GM19025 (cell line): ENCODE results near the gene GNL2.
"Not testable (repeated sequence)": the region's sequence is repeated elsewhere in the genome, so short reads cannot be mapped to it uniquely, and the experiment has no call there.

Experiments used
- ATAC-seq: cut with Tn5 transposase; IDR thresholded peaks from one replicate; pipeline ENCODE4 v1.9.1; 2021; ENCODE audit warnings: mild to moderate bottlenecking, low read depth, moderate library complexity; ENCODE audit not compliant: unreplicated experiment

The GNL2 gene

DNA sequence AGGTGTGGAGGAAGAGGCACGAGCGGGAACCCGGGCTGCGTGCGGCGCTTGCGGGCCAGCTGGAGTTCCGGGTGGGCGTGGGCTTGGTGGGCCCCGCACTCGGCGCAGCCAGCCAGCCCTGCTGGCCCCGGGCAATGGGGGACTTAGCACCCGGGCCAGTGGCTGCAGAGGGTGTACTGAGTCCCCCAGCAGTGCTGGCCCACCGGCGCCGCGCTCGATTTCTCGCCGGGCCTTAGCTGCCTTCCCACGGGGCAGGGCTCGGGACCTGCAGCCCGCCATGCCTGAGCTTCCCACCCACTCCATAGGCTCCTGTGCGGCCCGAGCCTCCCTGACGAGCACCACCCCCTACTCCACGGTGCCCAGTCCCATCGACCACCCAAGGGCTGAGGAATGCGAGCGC, 77.5 kb downstream of the GNL2 start:
- ATAC-seq, result not testable (repeated sequence)

- ATAC-seq, result no peak
Measured at GRCh38 chr1:37517569-37517968, 78.2 kb downstream of the GNL2 start.
